Thoracic aorta (tissue), 2 donors: ENCODE measurements around the gene PANX1. TPM values are rescaled to one million over a fixed set of nuclear protein-coding genes. Genes with fewer than 3 reads are reported as not detected.
A peak's percentile ranks its signal among the peaks of the same experiment; 100 is the strongest.
"Not testable (repeated sequence)": the region's sequence is repeated elsewhere in the genome, so short reads cannot be mapped to it uniquely, and the experiment has no call there.

Experiments used
- ATAC-seq: fragments of 150-250 bp; one replicate; pipeline ENCODE4 v1.8.0; 2017; ENCODE audit warnings: low read depth; ENCODE audit not compliant: insufficient number of reproducible peaks, low FRiP score
- DNase-seq: peaks from one replicate; pipeline ENCODE4 v3.0.0-alpha.2; 2020; ENCODE audit warnings: low spot score
- H3K27ac ChIP-seq, 2 donors: fragments of 200-600 bp; sonication (generic); 1 replicate in 1 of 2; 2 replicates in 1 of 2; pipeline ENCODE4 v1.5.1; 2016; ENCODE audit warnings: mild to moderate bottlenecking in 2 of 2, moderate library complexity in 2 of 2
- H3K27me3 ChIP-seq: fragments of 200-600 bp; sonication (generic); replicated peaks from 2 replicates; pipeline ENCODE4 v1.6.0; 2016; ENCODE audit warnings: mild to moderate bottlenecking; ENCODE audit not compliant: insufficient read depth
- H3K36me3 ChIP-seq: fragments of 200-600 bp; sonication (generic); one replicate; pipeline ENCODE4 v1.5.1; 2016
- H3K4me1 ChIP-seq, 2 donors: fragments of 200-600 bp; sonication (generic); 1 replicate in 1 of 2; 2 replicates in 1 of 2; pipeline versions ENCODE4 v1.5.1 to v1.6.0; 2016; ENCODE audit warnings: low read depth in 2 of 2, mild to moderate bottlenecking in 1 of 2; ENCODE audit not compliant: control insufficient read depth in 1 of 2
- H3K4me3 ChIP-seq: fragments of 200-600 bp; sonication (generic); 2 replicates; pipeline ENCODE4 v1.5.1; 2016; ENCODE audit warnings: mild to moderate bottlenecking
- H3K9me3 ChIP-seq: fragments of 200-600 bp; sonication (generic); 2 replicates; pipeline ENCODE4 v1.5.1; 2016
- total RNA-seq, 2 donors: library from RNA; depleted of rRNA; stranded (reverse); fragments of >200 nt; gene quantifications; one replicate each; pipeline versions ENCODE4 v1.1.0 to v1.2.3, GENCODE V29; 2016
- TF ChIP-seq, protein P1 (sequence below): fragments of 200-600 bp; sonication (generic); IDR thresholded peaks from one replicate; pipeline ENCODE4 v1.5.1; 2019; ENCODE audit warnings: antibody characterized with exemption

The PANX1 gene
- total RNA-seq, 2 donors from 2014 or later = 29.6 to 49.2 TPM

DNA sequence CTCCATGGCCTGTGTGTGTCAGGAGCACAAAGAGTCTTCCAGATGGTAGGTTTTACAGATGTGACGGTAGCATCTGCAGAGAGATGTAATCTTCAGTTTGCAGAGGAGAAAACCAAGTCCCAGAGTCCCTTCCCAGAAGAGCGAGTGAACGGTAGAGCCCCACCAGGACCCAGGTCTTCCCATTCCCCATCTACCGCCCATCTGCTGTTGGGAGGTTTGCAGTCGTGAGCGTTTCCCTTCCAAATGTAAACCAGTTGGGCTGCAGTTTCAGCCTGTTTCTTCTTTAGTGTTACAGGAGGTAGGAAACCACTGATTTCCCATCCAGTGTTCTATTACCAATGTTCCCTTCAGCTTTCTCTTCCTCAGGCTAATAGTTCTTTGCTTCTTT lies 24.0 kb downstream of the PANX1 start:
- peaks cover 43 to 63% of the 10 kb centered on the region in 2 donors for H3K4me1 ChIP-seq
- H3K4me3 ChIP-seq = peak overlapping the region; percentile 13
- no peaks in the 10 kb centered on the region for H3K27me3 ChIP-seq
- DNase-seq (no peak), ATAC-seq (no peak)
- H3K9me3 ChIP-seq = no peaks in the 10 kb centered on the region
- TF ChIP-seq, protein P1, sequence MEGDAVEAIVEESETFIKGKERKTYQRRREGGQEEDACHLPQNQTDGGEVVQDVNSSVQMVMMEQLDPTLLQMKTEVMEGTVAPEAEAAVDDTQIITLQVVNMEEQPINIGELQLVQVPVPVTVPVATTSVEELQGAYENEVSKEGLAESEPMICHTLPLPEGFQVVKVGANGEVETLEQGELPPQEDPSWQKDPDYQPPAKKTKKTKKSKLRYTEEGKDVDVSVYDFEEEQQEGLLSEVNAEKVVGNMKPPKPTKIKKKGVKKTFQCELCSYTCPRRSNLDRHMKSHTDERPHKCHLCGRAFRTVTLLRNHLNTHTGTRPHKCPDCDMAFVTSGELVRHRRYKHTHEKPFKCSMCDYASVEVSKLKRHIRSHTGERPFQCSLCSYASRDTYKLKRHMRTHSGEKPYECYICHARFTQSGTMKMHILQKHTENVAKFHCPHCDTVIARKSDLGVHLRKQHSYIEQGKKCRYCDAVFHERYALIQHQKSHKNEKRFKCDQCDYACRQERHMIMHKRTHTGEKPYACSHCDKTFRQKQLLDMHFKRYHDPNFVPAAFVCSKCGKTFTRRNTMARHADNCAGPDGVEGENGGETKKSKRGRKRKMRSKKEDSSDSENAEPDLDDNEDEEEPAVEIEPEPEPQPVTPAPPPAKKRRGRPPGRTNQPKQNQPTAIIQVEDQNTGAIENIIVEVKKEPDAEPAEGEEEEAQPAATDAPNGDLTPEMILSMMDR = no peak
- H3K36me3 ChIP-seq = no peaks in the 10 kb centered on the region
- peak overlapping the region; percentile 47 to 69 for H3K27ac ChIP-seq

DNA sequence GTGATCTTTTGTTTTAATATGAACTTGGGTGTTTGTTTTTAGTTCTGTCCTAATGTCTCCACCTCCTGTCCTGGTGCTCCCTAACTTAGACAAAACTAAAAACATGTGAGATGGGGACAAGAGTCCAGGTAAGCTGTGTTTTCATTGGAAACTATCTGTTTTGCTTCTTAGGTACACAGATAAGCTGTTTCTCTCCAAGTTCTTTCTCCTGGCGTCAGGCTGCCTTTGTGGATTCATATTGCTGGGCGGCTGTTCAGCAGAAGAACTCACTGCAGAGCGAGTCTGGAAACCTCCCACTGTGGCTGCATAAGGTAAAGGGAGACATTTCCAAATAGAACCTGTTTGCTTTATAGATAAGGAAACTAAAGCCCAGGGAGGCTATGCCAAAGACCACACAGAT lies 24.7 kb downstream of the PANX1 start:
- Histone ChIP-seq H3K27ac (peak overlapping the region; percentile 47 to 69), H3K9me3 (no peaks in the 10 kb centered on the region), H3K27me3 (no peaks in the 10 kb centered on the region), H3K36me3 (no peaks in the 10 kb centered on the region), H3K4me1 (peaks cover 43 to 63% of the 10 kb centered on the region in 2 donors), H3K4me3 (peak overlapping the region; percentile 4)
- TF ChIP-seq, protein P1 = no peak
- DNase-seq (no peak), ATAC-seq (no peak)

DNA sequence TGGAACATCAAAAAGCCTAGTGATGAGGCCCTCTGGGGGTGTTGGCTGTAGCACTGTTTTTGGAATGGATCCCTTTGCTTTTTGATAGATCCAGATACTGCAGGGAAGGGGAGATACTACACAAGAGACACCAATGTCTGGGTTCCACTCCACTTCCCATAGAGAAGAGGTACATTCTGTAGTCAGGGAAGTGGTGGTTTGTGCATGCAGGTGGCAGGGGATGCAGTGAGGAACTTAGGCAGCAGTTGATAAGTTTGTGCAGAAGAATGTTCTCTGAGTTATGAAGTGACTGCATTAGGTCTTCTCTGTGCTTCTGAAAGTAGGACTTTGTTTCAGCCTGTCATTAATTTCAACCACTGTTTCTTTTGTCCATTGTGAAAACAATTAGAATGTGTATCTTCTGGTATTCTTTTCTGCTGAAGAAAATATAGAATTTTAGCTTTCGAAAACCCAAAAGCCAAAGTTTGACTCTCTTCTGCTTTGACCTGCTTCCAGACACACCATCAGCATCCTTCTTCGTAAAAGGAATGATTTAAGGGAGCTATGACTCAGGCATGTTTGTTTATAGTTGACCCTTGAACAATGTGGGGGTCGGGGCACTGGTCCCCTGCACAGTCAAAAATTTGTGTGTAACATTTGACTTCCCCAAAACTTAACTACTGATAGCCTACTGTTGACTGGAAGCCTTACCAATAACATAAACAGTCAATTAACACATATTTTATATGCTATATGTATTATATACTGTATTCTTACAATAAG lies 25.6 kb downstream of the PANX1 start:
- TF ChIP-seq, protein P1 = no peak
- Histone ChIP-seq H3K9me3 (no peaks in the 10 kb centered on the region), H3K4me3 (no peak overlapping the region), H3K27ac (peak overlapping the region; percentile 47 to 69), H3K27me3 (no peaks in the 10 kb centered on the region), H3K36me3 (no peaks in the 10 kb centered on the region), H3K4me1 (peaks cover 43 to 60% of the 10 kb centered on the region in 2 donors)
- no peak for ATAC-seq
- no peak for DNase-seq

DNA sequence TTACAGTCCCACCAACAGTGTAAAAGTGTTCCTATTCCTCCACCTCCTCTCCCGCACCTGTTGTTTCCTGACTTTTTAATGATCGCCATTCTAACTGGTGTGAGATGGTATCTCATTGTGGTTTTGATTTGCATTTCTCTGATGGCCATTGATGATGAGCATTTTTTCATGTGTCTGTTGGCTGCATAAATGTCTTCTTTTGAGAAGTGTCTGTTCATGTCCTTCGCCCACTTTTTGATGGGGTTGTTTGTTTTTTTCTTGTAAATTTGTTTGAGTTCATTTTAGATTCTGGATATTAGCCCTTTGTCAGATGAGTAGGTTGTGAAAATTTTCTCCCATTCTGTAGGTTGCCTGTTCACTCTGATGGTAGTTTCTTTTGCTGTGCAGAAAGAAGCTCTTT lies 28.7 kb downstream of the PANX1 start:
- H3K27ac ChIP-seq, H3K9me3 ChIP-seq, H3K4me3 ChIP-seq, ATAC-seq, DNase-seq, H3K36me3 ChIP-seq, H3K27me3 ChIP-seq: not testable (repeated sequence)
- peaks cover 22 to 30% of the 10 kb centered on the region in 2 donors for H3K4me1 ChIP-seq

DNA sequence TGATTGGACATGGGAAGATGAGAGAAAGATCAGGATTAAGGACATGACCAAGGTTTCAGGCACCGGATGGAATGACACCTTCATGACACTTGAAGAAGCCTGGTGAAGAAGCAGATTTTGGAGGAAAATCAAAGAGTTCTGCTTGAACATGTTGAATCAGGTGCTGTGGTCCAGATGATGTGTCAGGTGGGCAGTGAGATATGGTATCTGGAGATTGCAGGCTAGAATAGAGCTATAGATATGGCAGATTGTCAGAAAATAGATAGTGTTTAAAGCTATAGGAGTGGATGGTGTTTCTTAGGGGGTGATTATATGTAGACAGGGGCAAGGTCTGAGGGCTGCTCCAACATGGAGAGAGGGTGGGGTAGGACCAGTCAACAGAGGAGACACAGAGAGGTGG lies 40.2 kb downstream of the PANX1 start:
- no peak for ATAC-seq
- H3K27me3 ChIP-seq = no peaks in the 10 kb centered on the region
- DNase-seq = no peak
- H3K4me3 ChIP-seq = no peak overlapping the region
- TF ChIP-seq, protein P1 = no peak
- no peak overlapping the region for H3K27ac ChIP-seq
- H3K4me1 ChIP-seq = peaks cover 0 to 17% of the 10 kb centered on the region in 2 donors
- no peaks in the 10 kb centered on the region for H3K9me3 ChIP-seq
- no peaks in the 10 kb centered on the region for H3K36me3 ChIP-seq
